ENCODE data around the gene AFM.

Gene AFM

DNA sequence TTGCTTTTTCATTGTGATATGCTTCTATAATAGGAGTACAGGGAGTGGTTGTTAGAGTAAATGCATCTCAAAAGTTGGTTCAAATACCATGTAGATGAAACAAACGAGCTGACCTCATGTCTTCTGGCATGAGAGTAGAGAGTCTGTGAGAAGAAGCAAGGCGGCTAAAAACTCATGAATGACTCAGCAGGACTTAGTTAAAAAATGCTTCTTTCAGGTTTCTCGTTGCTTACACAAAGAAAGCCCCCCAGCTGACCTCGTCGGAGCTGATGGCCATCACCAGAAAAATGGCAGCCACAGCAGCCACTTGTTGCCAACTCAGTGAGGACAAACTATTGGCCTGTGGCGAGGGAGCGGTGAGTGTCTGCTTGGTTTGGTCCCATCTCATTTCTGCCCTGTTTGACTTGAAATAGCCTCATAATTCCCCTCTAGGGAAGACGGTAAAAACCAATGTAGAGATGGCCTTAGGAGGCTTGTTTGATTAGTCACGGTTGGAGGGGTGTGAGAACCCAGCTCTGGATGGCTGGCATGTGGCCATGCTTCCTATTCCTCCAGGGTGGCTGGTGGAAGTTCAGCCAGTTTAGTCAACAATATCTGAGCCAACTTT, 31.0 kb upstream of the AFM start:
- no peak for DNase-seq

DNA sequence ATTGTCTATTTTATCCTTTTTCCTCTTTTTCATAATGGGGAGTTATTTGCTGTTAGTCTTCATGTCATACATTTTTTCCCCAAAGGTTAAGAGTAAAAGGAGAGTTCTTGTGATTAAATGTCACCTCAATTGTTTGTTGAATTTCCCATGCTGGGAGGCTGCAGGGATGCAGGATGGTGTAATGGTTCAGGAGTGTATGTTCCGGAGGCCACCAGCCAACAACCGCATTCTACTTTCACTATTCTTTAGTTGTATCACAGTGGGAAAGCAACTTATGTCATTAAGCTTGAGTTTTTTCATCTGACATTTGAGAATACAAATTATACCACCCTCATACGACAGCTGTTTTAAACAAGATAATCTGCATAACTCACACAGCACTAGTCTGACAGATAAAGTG, 30.1 kb upstream of the AFM start:
- no peak for DNase-seq

DNA sequence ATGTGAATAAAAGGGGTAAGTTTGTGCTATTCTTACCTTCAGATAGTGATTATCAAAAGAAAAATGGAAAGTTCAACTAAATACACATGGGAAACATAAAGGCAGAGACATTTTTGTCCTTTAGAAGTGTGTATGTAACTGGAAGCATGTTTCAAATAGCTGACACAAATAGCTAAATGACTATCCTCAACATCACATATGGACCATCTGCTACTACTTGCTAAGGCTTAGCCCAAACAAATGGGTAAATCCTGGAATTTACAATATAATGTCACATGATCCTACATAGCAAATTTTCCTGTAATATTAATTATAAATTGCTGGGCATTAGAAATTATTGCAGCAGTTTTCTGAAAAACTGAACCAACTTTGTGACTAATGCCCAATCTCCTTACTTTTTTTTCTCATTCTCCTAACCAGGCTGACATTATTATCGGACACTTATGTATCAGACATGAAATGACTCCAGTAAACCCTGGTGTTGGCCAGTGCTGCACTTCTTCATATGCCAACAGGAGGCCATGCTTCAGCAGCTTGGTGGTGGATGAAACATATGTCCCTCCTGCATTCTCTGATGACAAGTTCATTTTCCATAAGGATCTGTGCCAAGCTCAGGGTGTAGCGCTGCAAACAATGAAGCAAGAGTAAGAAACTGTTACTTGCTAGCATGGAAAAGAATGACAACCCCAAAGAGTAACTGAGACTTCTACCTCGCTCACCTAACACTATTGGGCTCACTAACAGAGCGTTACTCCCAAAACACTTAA, 29.4 kb upstream of the AFM start:
- DNase-seq, result no peak

DNA sequence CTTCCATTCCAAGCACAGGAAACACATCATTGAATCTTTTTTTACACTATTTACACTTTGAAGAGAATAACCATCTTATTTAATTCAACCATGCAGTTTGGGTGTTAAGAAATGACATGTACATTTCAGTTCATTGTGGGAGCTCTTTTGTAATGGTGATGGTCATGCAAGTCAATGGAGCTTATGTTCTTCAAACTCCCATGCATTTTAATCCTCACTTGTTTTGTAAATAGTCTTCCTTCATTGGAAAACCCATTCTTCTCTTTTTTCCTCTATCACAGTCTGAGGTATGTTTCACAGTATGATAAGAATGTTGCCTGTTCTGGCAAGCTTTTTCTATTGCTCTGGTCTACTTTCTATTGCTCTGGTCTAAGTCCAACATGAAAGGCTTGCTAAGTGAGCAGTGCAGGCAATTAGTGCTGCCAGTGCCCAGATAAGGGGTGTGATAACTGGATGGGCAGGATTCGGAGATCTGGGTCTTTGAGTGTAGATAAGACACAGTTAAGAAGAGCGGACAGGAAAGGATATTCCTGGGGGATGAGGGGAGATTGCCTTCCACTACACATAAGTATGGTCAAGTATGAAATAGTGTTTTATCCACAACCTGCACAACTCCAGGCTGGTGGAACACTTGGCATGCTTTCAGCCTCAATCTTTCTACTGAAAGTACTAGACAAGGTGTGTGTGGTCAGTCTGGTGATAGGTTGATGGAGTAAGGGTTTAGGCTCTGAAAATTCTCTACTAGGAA, 28.4 kb upstream of the AFM start:
- DNase-seq, result no peak

DNA sequence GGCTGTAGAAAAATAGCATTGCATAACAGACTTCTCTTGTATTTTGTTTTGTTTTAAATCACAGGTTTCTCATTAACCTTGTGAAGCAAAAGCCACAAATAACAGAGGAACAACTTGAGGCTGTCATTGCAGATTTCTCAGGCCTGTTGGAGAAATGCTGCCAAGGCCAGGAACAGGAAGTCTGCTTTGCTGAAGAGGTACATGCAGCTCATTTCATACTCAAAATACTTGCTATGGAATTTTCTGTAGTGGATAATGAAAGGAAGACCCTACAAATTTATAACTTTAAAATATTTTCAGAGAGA, 27.9 kb upstream of the AFM start:
- no peak for DNase-seq

GRCh38 chr4:73454920-73455319, 26.6 kb upstream of the AFM start:
- no peak for DNase-seq

DNA sequence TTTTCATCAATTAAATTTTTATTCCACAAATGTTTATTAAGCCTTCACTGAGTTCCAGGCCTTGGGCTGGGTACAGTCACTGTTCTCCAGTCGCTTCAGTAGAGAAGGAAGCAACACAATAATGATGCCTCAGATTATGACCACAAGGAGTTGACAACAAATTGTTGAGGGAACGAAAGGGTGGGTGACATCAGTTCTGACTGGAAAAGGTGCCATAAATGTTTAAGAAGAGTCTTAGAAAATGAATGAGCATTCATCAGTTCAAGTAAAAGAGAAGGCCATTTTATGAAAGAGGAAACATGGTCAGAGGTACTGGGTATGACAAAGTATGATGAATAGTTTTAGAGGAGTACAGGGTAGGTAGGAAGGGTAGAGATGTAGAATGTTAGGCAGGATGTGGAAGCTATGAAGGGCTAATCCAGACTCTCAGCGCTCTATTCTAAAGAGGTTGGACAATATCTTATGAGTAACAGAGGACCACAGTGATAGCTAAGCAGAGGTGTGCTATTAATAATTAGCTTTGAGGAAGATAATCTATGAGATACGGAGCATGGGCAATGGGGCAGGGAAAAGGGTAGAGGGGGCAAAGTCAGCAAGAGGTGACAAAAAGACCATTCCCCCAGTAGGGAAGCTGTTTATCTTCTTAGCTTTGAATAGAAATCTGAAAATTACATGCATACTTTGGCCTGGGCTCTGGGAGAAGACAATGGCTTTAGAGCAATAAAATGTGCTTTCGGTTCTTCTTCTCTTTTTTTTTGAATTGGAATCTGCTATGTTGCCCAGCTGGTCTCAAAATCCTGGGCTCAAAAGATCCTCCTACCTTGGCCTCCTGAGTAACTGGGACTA, 25.1 kb upstream of the AFM start:
- DNase-seq, result no peak

DNA sequence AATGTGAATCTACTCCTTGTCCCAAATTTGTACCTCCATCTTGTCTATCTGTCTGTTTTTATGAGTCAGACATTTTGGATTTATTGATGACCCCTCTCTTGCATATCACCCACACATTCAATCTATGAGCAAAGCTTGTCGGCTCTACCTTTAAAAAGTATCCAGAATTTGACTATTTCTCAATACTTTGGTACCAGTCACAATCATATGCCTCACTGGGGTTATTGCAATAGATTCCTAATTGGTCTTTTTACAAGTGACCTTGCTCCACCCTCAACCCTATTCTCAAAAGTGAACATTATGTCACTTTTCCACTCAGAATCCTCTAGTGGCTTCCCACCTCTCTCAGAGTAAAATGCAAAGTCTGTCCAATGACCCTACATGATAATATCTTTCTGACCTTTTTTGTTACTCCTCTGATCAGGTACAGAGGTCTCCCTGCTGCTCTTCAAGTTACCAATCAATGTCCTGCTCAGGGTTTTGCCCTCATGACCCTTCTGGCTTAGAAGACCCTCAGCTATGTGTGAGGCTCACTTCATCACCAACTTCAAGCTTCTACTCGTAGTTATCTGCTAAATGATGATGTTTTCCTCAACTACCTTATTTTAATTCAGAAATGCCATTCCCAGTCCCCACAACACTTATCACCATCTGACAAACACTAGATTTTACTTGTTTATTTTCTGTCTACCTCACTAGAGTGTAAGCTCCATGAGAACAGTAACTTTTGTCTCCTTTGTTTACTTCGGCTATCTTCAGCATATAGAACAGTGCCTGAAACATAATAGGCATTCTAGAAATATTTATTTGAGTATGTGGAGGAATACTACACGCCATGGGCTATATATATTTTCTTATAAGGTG, 23.1 kb upstream of the AFM start:
- no peak for DNase-seq

GRCh38 chr4:73459048-73459421, 22.5 kb upstream of the AFM start:
- DNase-seq, result no peak

- no peak for DNase-seq
Measured at GRCh38 chr4:73460913-73461522, 20.5 kb upstream of the AFM start.

- no peak for DNase-seq
Measured at GRCh38 chr4:73468170-73468569, 13.4 kb upstream of the AFM start.

GRCh38 chr4:73470728-73471127, 10.8 kb upstream of the AFM start:
- DNase-seq, result no peak

GRCh38 chr4:73477176-73477575, 4.4 kb upstream of the AFM start:
- no peak for DNase-seq

DNA sequence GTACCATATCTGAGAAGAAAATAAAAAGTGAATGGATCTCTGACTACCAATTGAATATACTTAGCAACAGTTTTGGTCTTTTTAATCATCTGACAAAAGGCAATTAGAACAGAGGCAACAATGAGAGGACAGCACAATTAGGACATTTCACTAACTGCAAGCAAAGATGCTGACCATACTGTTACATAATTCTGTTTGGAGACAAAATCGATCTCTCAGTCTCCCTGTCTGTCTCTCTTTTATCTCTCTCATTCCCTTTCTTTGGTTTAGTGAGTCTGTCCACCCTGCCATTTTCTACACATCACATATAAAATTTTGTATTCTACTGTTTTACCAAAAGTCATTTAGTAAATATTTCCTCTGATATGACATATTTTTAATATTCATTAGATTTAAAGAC, 2.2 kb upstream of the AFM start:
- DNase-seq, result no peak

GRCh38 chr4:73485085-73485484, 3.5 kb downstream of the AFM start:
- DNase-seq, result no peak

GRCh38 chr4:73485596-73485995, 4.1 kb downstream of the AFM start:
- DNase-seq, result no peak

DNA sequence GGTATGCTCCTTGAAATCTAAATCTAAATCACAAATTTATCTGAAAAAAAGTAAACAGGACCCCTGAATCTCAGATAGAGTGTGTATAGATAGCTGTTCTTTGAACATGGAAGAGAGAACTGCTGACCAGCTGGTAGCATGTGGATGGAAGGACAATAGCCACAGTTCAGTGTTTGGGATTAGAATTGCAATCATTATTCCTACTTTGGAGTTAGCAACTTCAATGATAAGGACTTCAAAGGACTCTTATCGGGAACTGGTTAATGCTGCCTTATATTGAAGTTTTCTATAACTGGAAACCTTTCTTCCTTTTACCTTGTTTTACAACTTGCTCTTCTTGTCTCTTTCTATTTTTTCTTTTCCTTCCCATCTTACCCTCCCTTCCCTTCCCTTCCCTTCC, 5.0 kb downstream of the AFM start:
- DNase-seq, result no peak

GRCh38 chr4:73487233-73487632, 5.7 kb downstream of the AFM start:
- no peak for DNase-seq

- DNase-seq, result no peak
Measured at GRCh38 chr4:73499996-73500765, 18.6 kb downstream of the AFM start.

DNA sequence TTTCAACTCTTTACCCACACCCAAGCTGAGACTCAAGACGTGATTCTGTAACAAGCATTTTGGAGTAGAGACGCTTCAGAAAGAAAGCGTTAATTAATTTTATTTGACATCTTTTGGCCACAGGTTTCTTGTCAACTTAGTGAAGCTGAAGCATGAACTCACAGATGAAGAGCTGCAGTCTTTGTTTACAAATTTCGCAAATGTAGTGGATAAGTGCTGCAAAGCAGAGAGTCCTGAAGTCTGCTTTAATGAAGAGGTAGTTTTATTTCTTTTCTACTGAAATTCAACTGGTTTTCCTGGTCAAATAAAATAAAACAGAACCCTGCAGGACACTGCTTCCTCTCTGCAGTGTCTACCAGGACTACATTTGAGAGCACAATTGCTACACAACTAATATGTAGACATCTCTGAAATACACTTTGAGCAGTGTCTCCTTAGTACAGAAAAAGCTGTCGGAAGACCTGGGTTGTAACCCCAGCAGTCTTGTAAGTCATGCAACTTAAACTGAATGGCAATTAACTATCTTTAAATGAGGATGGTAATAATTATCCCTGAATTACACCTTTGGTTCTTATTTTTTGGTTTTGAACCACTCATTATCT, 20.2 kb downstream of the AFM start:
- DNase-seq, result no peak

- DNase-seq, result no peak
Measured at GRCh38 chr4:73505567-73505966, 24.0 kb downstream of the AFM start.
